H1 (cell line): ENCODE measurements around the gene ST8SIA2. TPM values are rescaled to one million over a fixed set of nuclear protein-coding genes. Genes with fewer than 3 reads are reported as not detected.

ENCODE experiments used
- EP300 ChIP-seq, 2 experiments: IDR thresholded peaks; 1 replicate in 1 of 2; 2 replicates in 1 of 2; pipeline ENCODE4 v1.6.1; 2011 to 2012; ENCODE audit warnings: low read depth in 2 of 2, low read length in 2 of 2, mild to moderate bottlenecking in 2 of 2, borderline replicate concordance in 1 of 2, inconsistent platforms in 1 of 2, moderate library complexity in 1 of 2
- GABPA ChIP-seq: IDR thresholded peaks from 2 replicates; pipeline ENCODE4 v1.6.1; 2011; ENCODE audit warnings: mild to moderate bottlenecking, low read length, moderate library complexity, borderline replicate concordance; ENCODE audit not compliant: insufficient read depth
- SP2 ChIP-seq: IDR thresholded peaks from 2 replicates; pipeline ENCODE4 v1.6.1; 2012; ENCODE audit warnings: mild to moderate bottlenecking, low read length, inconsistent platforms
- TCF12 ChIP-seq: IDR thresholded peaks from 2 replicates; pipeline ENCODE4 v1.6.1; 2011; ENCODE audit warnings: low read depth, mild to moderate bottlenecking, low read length
- polyA plus RNA-seq, 7 experiments: library from polyadenylated mRNA; depleted of rRNA in 3 of 7; stranded (reverse) in 5 of 7; unstranded in 2 of 7; fragments of >200 nt in 5 of 7; fragments of 200-250 nt in 2 of 7; gene quantifications; 1 replicate in 5 of 7; 2 replicates in 1 of 7; 4 replicates in 1 of 7; pipeline versions ENCODE4 v1.2.1 to v1.2.3, GENCODE V29; 2011 to 2013; ENCODE audit warnings: missing spikeins in 2 of 7, mixed read lengths in 2 of 7
- total RNA-seq: library from RNA; stranded (reverse); fragmentation: NEBNext Ultra II Directional; extraction: Animal tissue kit (Norgen Biotek cat#: 25700); gene quantifications from 2 replicates; pipeline ENCODE4 v1.2.1, GENCODE V29; 2021
- TF ChIP-seq, protein P1 (sequence below): fragments of 300-600 bp; sonication (generic); IDR thresholded peaks from 2 replicates; pipeline ENCODE4 v1.7.1; 2012; ENCODE audit warnings: low read length, moderate library complexity, mild to moderate bottlenecking, inconsistent platforms; ENCODE audit not compliant: insufficient replicate concordance
- TF ChIP-seq, protein P2 (sequence below): IDR thresholded peaks from 2 replicates; pipeline ENCODE4 v1.6.1; 2012; ENCODE audit warnings: inconsistent platforms

The ST8SIA2 gene
- total and polyA plus RNA-seq, 2 of the 8 experiments (the other 6 are each of a cell fraction or from before 2014, with no cell fraction given): 3.0 to 4.5 TPM

DNA sequence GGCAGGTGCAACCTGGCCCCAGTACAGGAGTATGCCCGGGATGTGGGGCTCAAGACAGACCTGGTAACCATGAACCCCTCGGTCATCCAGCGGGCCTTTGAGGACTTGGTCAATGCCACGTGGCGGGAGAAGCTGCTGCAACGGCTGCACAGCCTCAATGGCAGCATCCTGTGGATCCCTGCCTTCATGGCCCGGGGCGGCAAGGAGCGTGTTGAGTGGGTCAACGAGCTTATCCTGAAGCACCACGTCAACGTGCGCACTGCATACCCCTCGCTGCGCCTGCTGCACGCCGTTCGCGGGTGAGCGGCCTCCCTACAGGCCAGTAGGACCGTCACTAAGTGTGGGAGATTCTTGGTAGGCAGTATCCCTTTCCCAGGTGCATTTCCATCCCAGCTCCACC is 51.0 kb downstream of the ST8SIA2 start (continued):
- TF ChIP-seq, protein P1, sequence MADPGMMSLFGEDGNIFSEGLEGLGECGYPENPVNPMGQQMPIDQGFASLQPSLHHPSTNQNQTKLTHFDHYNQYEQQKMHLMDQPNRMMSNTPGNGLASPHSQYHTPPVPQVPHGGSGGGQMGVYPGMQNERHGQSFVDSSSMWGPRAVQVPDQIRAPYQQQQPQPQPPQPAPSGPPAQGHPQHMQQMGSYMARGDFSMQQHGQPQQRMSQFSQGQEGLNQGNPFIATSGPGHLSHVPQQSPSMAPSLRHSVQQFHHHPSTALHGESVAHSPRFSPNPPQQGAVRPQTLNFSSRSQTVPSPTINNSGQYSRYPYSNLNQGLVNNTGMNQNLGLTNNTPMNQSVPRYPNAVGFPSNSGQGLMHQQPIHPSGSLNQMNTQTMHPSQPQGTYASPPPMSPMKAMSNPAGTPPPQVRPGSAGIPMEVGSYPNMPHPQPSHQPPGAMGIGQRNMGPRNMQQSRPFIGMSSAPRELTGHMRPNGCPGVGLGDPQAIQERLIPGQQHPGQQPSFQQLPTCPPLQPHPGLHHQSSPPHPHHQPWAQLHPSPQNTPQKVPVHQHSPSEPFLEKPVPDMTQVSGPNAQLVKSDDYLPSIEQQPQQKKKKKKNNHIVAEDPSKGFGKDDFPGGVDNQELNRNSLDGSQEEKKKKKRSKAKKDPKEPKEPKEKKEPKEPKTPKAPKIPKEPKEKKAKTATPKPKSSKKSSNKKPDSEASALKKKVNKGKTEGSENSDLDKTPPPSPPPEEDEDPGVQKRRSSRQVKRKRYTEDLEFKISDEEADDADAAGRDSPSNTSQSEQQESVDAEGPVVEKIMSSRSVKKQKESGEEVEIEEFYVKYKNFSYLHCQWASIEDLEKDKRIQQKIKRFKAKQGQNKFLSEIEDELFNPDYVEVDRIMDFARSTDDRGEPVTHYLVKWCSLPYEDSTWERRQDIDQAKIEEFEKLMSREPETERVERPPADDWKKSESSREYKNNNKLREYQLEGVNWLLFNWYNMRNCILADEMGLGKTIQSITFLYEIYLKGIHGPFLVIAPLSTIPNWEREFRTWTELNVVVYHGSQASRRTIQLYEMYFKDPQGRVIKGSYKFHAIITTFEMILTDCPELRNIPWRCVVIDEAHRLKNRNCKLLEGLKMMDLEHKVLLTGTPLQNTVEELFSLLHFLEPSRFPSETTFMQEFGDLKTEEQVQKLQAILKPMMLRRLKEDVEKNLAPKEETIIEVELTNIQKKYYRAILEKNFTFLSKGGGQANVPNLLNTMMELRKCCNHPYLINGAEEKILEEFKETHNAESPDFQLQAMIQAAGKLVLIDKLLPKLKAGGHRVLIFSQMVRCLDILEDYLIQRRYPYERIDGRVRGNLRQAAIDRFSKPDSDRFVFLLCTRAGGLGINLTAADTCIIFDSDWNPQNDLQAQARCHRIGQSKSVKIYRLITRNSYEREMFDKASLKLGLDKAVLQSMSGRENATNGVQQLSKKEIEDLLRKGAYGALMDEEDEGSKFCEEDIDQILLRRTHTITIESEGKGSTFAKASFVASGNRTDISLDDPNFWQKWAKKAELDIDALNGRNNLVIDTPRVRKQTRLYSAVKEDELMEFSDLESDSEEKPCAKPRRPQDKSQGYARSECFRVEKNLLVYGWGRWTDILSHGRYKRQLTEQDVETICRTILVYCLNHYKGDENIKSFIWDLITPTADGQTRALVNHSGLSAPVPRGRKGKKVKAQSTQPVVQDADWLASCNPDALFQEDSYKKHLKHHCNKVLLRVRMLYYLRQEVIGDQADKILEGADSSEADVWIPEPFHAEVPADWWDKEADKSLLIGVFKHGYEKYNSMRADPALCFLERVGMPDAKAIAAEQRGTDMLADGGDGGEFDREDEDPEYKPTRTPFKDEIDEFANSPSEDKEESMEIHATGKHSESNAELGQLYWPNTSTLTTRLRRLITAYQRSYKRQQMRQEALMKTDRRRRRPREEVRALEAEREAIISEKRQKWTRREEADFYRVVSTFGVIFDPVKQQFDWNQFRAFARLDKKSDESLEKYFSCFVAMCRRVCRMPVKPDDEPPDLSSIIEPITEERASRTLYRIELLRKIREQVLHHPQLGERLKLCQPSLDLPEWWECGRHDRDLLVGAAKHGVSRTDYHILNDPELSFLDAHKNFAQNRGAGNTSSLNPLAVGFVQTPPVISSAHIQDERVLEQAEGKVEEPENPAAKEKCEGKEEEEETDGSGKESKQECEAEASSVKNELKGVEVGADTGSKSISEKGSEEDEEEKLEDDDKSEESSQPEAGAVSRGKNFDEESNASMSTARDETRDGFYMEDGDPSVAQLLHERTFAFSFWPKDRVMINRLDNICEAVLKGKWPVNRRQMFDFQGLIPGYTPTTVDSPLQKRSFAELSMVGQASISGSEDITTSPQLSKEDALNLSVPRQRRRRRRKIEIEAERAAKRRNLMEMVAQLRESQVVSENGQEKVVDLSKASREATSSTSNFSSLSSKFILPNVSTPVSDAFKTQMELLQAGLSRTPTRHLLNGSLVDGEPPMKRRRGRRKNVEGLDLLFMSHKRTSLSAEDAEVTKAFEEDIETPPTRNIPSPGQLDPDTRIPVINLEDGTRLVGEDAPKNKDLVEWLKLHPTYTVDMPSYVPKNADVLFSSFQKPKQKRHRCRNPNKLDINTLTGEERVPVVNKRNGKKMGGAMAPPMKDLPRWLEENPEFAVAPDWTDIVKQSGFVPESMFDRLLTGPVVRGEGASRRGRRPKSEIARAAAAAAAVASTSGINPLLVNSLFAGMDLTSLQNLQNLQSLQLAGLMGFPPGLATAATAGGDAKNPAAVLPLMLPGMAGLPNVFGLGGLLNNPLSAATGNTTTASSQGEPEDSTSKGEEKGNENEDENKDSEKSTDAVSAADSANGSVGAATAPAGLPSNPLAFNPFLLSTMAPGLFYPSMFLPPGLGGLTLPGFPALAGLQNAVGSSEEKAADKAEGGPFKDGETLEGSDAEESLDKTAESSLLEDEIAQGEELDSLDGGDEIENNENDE: no peak
- TF ChIP-seq, protein P2, sequence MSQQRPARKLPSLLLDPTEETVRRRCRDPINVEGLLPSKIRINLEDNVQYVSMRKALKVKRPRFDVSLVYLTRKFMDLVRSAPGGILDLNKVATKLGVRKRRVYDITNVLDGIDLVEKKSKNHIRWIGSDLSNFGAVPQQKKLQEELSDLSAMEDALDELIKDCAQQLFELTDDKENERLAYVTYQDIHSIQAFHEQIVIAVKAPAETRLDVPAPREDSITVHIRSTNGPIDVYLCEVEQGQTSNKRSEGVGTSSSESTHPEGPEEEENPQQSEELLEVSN: no peak
- TF ChIP-seq GABPA: no peak
- TF ChIP-seq EP300 (IDR thresholded peaks at IDR 0.05; ENCODE audit: borderline replicate concordance in 1 of 2, low read depth in 2 of 2, low read length in 2 of 2): no peak
- no peak for TF ChIP-seq TCF12
- no peak for TF ChIP-seq SP2
